Cortex of kidney (tissue), 1 donor: ENCODE data around the gene DIPK2B.

Experiments used
- DNase-seq: peaks from one replicate; lab custom pipeline; 2025; lab: John Stamatoyannopoulos, UW

The DIPK2B gene

GRCh38 chrX:45157647-45158046 is 43.0 kb downstream of the DIPK2B start:
- no peak for DNase-seq

GRCh38 chrX:45154462-45154861 is 46.2 kb downstream of the DIPK2B start:
- DNase-seq, result no peak

- DNase-seq, result no peak
Observed at GRCh38 chrX:45154033-45154360, 46.7 kb downstream of the DIPK2B start.
